GM18868 (cell line): Measurements from ENCODE around the gene HEATR9.

Source experiments
- ATAC-seq: cut with Tn5 transposase; IDR thresholded peaks from one replicate; pipeline ENCODE4 v1.9.1; 2021; ENCODE audit warnings: mild to moderate bottlenecking, moderate library complexity; ENCODE audit not compliant: unreplicated experiment

Gene HEATR9

GRCh38 chr17:35809855-35810461, 58.7 kb downstream of the HEATR9 start:
- no peak for ATAC-seq

GRCh38 chr17:35808962-35809854, 59.5 kb downstream of the HEATR9 start, which contains the start of gene TAF15:
TAF15 (plus strand) TSS chr17:35809484; CDS start chr17:35809570, 86 bp downstream.
- peak; percentile 91 for ATAC-seq

DNA sequence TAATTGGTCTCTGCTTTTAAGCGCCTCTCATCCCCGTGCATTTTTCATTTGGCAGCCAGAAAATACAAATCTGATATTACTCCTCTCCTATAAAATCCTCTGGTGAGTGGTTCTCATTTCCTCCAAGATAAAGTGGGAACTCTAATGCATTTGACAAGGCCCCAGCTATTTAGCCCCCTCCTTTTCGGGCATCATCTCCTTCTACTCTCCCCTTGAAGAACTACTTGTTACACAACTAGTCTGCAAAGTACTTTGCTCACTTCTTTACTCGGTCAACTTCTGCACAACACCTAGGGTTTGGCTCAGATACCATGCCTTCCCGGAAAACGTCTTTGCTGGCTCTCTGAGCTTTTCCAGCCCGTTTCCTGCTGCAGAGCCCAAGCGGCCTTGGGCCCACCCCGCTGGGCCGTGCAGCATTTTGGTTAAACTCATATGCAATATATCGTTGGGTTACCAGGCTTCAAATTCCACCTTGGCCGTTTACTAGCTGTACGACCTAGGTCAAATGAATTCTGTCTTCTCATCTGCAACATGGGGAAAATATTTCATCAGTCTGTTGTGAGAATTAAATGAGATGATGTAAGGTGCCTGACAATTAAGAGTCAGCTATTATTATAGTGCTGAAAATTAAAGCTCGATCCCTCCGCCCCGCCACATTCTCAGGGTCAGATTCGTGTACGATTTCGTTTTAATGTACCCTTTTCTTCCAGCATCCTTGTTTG, 60.3 kb downstream of the HEATR9 start:
- no peak for ATAC-seq

GRCh38 chr17:35807371-35808144, 61.1 kb downstream of the HEATR9 start:
- no peak for ATAC-seq
